ENCODE data around the gene TYMS. TPM values are rescaled to one million over a fixed set of nuclear protein-coding genes. Genes with fewer than 3 reads are reported as not detected.

TYMS gene
- total and polyA plus RNA-seq, 10 of the 15 experiments (the other 5 are each of a cell fraction or from before 2014, with no cell fraction given) = 34.8 to 524 (median 219) TPM

GRCh38 chr18:658001-658946 is 821 bp downstream of the TYMS start (continued):
- TF ChIP-seq E2F8 (IDR thresholded peaks at IDR 0.05; ENCODE audit: low read depth, partially characterized antibody) (no peak), EED (IDR thresholded peaks at IDR 0.05; ENCODE audit: low read depth) (no peak), SREBF1 (IDR thresholded peaks at IDR 0.05; ENCODE audit: low read length) (peak; percentile 53; the same call in 1 of the 2 replicates), HCFC1 (IDR thresholded peaks at IDR 0.05; ENCODE audit: low read length) (no peak), BHLHE40 (IDR thresholded peaks at IDR 0.05; ENCODE audit: borderline replicate concordance in 1 of 2, low read depth in 2 of 2, low read length in 1 of 2) (peak; percentile 55 to 88; a peak in 3 of 4 replicates), CHD1 (IDR thresholded peaks at IDR 0.05; ENCODE audit: low read depth, low read length) (peak; percentile 89; the same call in 1 of the 2 replicates), ZNF207 (IDR thresholded peaks at IDR 0.05; ENCODE audit: borderline replicate concordance) (no peak), POU2F2 (IDR thresholded peaks at IDR 0.05; ENCODE audit: borderline replicate concordance, low read depth, low read length) (peak; percentile 35; the same call in 1 of the 3 replicates), CREB1 (IDR thresholded peaks at IDR 0.05; ENCODE audit: low read depth) (peak; percentile 70), ZBTB11 (CRISPR knock-in tag; IDR thresholded peaks at IDR 0.05) (no peak), RUNX3 (IDR thresholded peaks at IDR 0.05; ENCODE audit: low read length) (peak; percentile 84), KLF5 (IDR thresholded peaks at IDR 0.05; ENCODE audit: partially characterized antibody) (peak; percentile 97), MEF2B (IDR thresholded peaks at IDR 0.05; ENCODE audit: partially characterized antibody, poor library complexity, severe bottlenecking) (no peak), EZH2 (IDR thresholded peaks at IDR 0.05; ENCODE audit: borderline replicate concordance, control insufficient read depth, low read depth, low read length) (no peak), MTA3 (IDR thresholded peaks at IDR 0.05; ENCODE audit: borderline replicate concordance, low read length) (peak; percentile 37; the same call in 1 of the 2 replicates), LARP7 (IDR thresholded peaks at IDR 0.05) (peak; percentile 63), PKNOX1 (IDR thresholded peaks at IDR 0.05) (peak; percentile 85), PAX5 (IDR thresholded peaks at IDR 0.05; ENCODE audit: borderline replicate concordance, low read depth, low read length) (peak; percentile 71; the same call in 1 of the 2 replicates), SMARCA5 (IDR thresholded peaks at IDR 0.05) (no peak), POLR2AphosphoS5 (IDR thresholded peaks at IDR 0.05; ENCODE audit: low read length) (peak; percentile 29), DPF2 (IDR thresholded peaks at IDR 0.05) (0 out of 2 replicates have a peak, but pooled peaks have one; percentile 15), E2F4 (IDR thresholded peaks at IDR 0.05; ENCODE audit: low read depth, low read length) (peak; percentile 82)

All from GM12878 (cell line).